Small intestine (tissue), 7 donors: ENCODE measurements around the gene ADSL. TPM values are rescaled to one million over a fixed set of nuclear protein-coding genes. Genes with fewer than 3 reads are reported as not detected.
"Not testable (repeated sequence)": the region's sequence is repeated elsewhere in the genome, so short reads cannot be mapped to it uniquely, and the experiment has no call there.

Experiments used
- DNase-seq, 2 donors: peaks; one replicate each; pipeline versions ENCODE4 v3.0.0 to v3.0.0-alpha.2; 2013
- FAIRE-seq: peaks from 2 replicates; lab custom pipeline; 2012; peaks lifted over from hg19 to GRCh38; lab: Jason Lieb, UNC
- H3K27ac ChIP-seq, 3 donors: one replicate each; pipeline ENCODE4 v1.5.1; 2013; ENCODE audit warnings: low read length in 2 of 3, mild to moderate bottlenecking in 2 of 3, control low read depth in 1 of 3, inconsistent platforms in 1 of 3, low read depth in 1 of 3, moderate library complexity in 1 of 3
- H3K27me3 ChIP-seq, 3 donors: one replicate each; pipeline ENCODE4 v1.6.1; 2013; ENCODE audit warnings: low read length in 3 of 3, inconsistent platforms in 1 of 3; ENCODE audit not compliant: control insufficient read depth in 3 of 3, insufficient read depth in 3 of 3
- H3K36me3 ChIP-seq, 3 donors: one replicate each; pipeline ENCODE4 v1.6.1; 2013; ENCODE audit warnings: low read length in 3 of 3, inconsistent platforms in 1 of 3, low read depth in 1 of 3, mild to moderate bottlenecking in 1 of 3, moderate library complexity in 1 of 3; ENCODE audit not compliant: control insufficient read depth in 3 of 3, insufficient read depth in 2 of 3
- H3K4me1 ChIP-seq, 3 donors: one replicate each; pipeline ENCODE4 v1.6.1; 2013; ENCODE audit warnings: low read length in 2 of 3, inconsistent platforms in 1 of 3, low read depth in 1 of 3, mild to moderate bottlenecking in 1 of 3, moderate library complexity in 1 of 3; ENCODE audit not compliant: control insufficient read depth in 3 of 3, insufficient read depth in 2 of 3
- H3K4me3 ChIP-seq, 3 donors: one replicate each; pipeline ENCODE4 v1.5.1; 2013; ENCODE audit warnings: low read length in 3 of 3, control low read depth in 1 of 3, inconsistent platforms in 1 of 3, low read depth in 1 of 3, mild to moderate bottlenecking in 1 of 3, moderate library complexity in 1 of 3
- H3K9me3 ChIP-seq, 2 donors: one replicate each; pipeline ENCODE4 v1.6.1; 2013; ENCODE audit warnings: low read depth in 1 of 2, low read length in 1 of 2; ENCODE audit not compliant: control insufficient read depth in 2 of 2, insufficient read depth in 1 of 2
- WGBS, 3 donors: extraction: QIAGEN DNeasy Blood & Tissue Kit; methylation state at CpG; one replicate each; pipeline ENCODE4 v1.1.7; 2013; 5-methylcytosine and 5-hydroxymethylcytosine counted together
- polyA plus RNA-seq, 4 donors: library from polyadenylated mRNA; stranded (reverse) in 3 of 4; unstranded in 1 of 4; fragments of 200-250 nt in 3 of 4; fragments of 120-200 nt in 1 of 4; gene quantifications; one replicate each; pipeline versions ENCODE4 v1.2.1 to v1.2.3, GENCODE V29; 2013
- donor health status: healthy with polysubstance abuse.
- donor health status: control.
- donor health status: control.
- donor health status: Bipolar disorder and iron deficiency.
- donor health status: healthy.

Gene ADSL
- polyA plus RNA-seq, 4 donors: 23.9 to 78.2 (median 45.2) TPM

- FAIRE-seq: no peak
- 60 to 90% (median 85%) methylated on average over 9 of the region's 9 CpGs for WGBS, 3 donors
- Histone ChIP-seq H3K36me3 (peaks cover 6 to 49% (median 30%) of the 10 kb centered on the region in 3 donors), H3K27me3 (no peaks in the 10 kb centered on the region), H3K4me3 (no peak overlapping the region), H3K27ac (peak overlapping the region in 2 of 3 donors; percentile 32 to 36), H3K9me3 (no peaks in the 10 kb centered on the region), H3K4me1 (peaks cover 0 to 8% (median 0%) of the 10 kb centered on the region in 3 donors)
- DNase-seq: peak in 1 of 2 donors; percentile 11
These were observed 36.1 kb upstream of the ADSL start for GRCh38 chr22:40310081-40310767.

DNA sequence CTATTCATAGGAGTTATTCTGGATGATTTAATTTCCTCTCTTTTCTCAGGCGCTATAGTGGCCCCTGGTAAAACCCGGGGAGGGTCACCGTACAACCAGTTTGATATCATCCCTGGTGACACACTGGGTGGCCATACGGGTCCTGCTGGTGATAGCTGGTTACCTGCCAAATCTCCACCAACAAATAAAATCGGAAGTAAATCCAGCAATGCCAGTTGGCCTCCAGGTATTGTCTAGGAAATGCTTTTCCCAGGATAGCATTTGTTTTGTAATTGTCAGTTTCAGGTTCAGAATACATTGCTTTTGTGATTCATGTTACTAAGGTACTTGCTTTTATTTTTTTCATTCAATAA lies 35.6 kb upstream of the ADSL start:
- Histone ChIP-seq H3K27ac (peak overlapping the region in 2 of 3 donors; percentile 32 to 36), H3K4me3 (no peak overlapping the region), H3K36me3 (peaks cover 8 to 50% (median 34%) of the 10 kb centered on the region in 3 donors), H3K4me1 (peaks cover 0 to 8% (median 0%) of the 10 kb centered on the region in 3 donors), H3K9me3 (no peaks in the 10 kb centered on the region), H3K27me3 (no peaks in the 10 kb centered on the region)
- no peak for FAIRE-seq
- no peak for DNase-seq
- 66 to 87% (median 82%) methylated on average over 5 of the region's 5 CpGs for WGBS, 3 donors

DNA sequence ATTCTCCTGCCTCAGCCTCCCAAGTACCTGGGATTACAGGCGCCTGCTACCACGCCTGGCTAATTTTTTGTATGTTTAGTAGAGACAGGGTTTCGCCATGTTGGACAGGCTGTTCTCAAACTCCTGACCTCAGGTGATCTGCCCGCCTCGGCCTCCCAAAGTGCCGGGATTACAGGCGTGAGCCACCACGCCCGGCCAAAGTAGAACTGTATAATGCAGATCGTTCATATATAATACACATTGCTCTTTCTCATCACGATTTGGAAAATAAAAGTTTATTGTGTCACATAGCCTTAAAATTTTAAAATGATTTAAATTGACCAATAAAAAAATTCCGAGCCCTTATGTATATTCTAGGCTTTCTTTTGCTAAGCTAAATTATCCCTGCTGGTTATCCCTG lies 34.7 kb upstream of the ADSL start:
- WGBS, 3 donors: 65 to 83% (median 82%) methylated on average over 12 of the region's 12 CpGs
- FAIRE-seq, H3K4me3 ChIP-seq, H3K27ac ChIP-seq, H3K27me3 ChIP-seq, DNase-seq, H3K9me3 ChIP-seq, H3K4me1 ChIP-seq: not testable (repeated sequence)
- H3K36me3 ChIP-seq: peaks cover 8 to 54% (median 38%) of the 10 kb centered on the region in 3 donors

DNA sequence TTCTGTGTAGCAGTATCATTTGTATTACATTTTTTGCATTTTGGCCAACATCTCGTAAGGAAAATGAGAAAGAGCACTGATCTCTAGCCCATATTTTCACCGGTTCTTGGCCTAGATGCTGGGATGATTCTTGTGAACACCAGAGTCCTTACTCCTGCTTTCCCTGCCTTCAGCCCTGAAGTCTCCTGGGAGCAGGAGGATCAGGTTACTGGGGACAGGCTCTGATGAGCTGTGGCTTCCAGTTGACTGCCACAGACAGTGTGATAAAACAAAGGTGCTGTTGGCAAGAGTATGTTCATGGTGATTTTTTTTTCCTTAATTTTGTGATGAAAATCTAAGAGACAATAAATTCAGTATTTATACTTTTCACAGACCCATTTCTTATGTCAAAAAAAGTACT lies 34.2 kb upstream of the ADSL start:
- Histone ChIP-seq H3K27ac (peak overlapping the region in 1 of 3 donors; percentile 32), H3K4me1 (peaks cover 0 to 8% (median 0%) of the 10 kb centered on the region in 3 donors), H3K4me3 (no peak overlapping the region), H3K36me3 (peaks cover 8 to 52% (median 39%) of the 10 kb centered on the region in 3 donors), H3K27me3 (no peaks in the 10 kb centered on the region), H3K9me3 (no peaks in the 10 kb centered on the region)
- DNase-seq (no peak), FAIRE-seq (no peak)
- 89 to 96% (median 92%) methylated on average over 2 of the region's 2 CpGs for WGBS, 3 donors

- Histone ChIP-seq H3K27ac (no peak overlapping the region), H3K36me3 (peaks cover 8 to 49% (median 33%) of the 10 kb centered on the region in 3 donors)
- no peak for FAIRE-seq
These were observed 33.3 kb upstream of the ADSL start for GRCh38 chr22:40313007-40313406.

GRCh38 chr22:40314041-40314440 lies 32.3 kb upstream of the ADSL start:
- no peak for FAIRE-seq

More at GRCh38 chr22:40313007-40313406, 33.3 kb upstream of the ADSL start:
- H3K4me3 ChIP-seq: no peak overlapping the region
- H3K9me3 ChIP-seq: no peaks in the 10 kb centered on the region
- WGBS, 3 donors: 70 to 76% (median 73%) methylated on average over 2 of the region's 2 CpGs
- peaks cover 0 to 8% (median 0%) of the 10 kb centered on the region in 3 donors for H3K4me1 ChIP-seq
- H3K27me3 ChIP-seq: no peaks in the 10 kb centered on the region
- DNase-seq: no peak

GRCh38 chr22:40320687-40321086 lies 25.6 kb upstream of the ADSL start:
- Histone ChIP-seq H3K36me3 (peaks cover 9 to 58% (median 35%) of the 10 kb centered on the region in 3 donors), H3K27ac (no peak overlapping the region), H3K9me3 (no peaks in the 10 kb centered on the region), H3K4me1 (no peaks in the 10 kb centered on the region), H3K27me3 (no peaks in the 10 kb centered on the region), H3K4me3 (no peak overlapping the region)
- no peak for DNase-seq
- FAIRE-seq: no peak

More at GRCh38 chr22:40314041-40314440, 32.3 kb upstream of the ADSL start:
- Histone ChIP-seq H3K4me3 (no peak overlapping the region), H3K27ac (no peak overlapping the region), H3K9me3 (no peaks in the 10 kb centered on the region), H3K36me3 (peaks cover 8 to 50% (median 28%) of the 10 kb centered on the region in 3 donors), H3K4me1 (peaks cover 0 to 8% (median 0%) of the 10 kb centered on the region in 3 donors), H3K27me3 (no peaks in the 10 kb centered on the region)
- DNase-seq: no peak

DNA sequence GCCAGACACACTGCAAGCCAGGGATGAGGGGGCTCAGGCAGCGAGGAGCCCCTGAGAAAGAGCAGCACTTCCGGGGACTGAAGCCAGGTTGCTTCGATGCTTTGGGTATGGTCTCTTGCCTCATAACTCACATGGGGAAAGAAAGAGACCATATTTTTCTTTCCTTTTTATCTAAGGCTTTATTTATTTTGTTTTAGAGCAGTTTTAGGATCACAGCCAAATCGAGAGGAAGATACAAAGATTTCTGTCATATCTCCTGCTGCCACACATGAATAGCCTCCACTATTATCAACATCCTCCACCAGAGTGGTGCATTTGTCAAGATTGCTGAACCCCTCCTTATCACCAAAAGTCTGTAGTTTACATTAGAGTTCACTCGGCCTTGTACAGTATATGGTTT lies 24.3 kb upstream of the ADSL start:
- 73 to 89% (median 83%) methylated on average over 5 of the region's 5 CpGs for WGBS, 3 donors
- no peaks in the 10 kb centered on the region for H3K27me3 ChIP-seq
- FAIRE-seq (no peak), DNase-seq (no peak)
- H3K4me1 ChIP-seq: no peaks in the 10 kb centered on the region
- peaks cover 9 to 49% (median 29%) of the 10 kb centered on the region in 3 donors for H3K36me3 ChIP-seq
- no peak overlapping the region for H3K27ac ChIP-seq
- no peak overlapping the region for H3K4me3 ChIP-seq
- no peaks in the 10 kb centered on the region for H3K9me3 ChIP-seq
